ENCODE data around the gene MUC15.

DNA sequence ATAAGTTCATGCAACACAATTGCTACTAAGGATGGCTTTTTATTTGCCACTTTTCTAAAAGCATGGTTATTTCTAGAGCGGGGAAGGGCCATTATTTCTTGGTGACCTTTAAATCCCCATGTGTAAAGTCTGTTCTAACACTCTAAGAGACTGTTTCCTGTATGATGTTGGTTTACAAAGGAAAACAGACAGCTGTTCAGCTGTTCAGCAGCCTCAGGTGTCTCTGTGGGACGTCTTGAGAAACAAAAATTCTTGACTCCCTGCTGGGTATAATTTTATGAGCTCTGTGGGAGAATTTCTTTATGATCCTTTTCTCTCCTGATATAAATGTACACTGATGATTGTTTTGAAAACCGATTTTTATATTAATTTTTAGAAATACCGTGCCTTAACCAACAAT lies 13.9 kb downstream of the MUC15 start:
- TF ChIP-seq ZFP30 (CRISPR knock-in tag; IDR thresholded peaks at IDR 0.05) (no peak), ARNTL (CRISPR knock-in tag; IDR thresholded peaks at IDR 0.05; ENCODE audit: borderline replicate concordance, low read depth) (no peak), TOX (CRISPR knock-in tag; IDR thresholded peaks at IDR 0.05; ENCODE audit: borderline replicate concordance) (no peak), ZC3H10 (CRISPR knock-in tag; IDR thresholded peaks at IDR 0.05) (no peak)
- TF ChIP-seq, protein P1, sequence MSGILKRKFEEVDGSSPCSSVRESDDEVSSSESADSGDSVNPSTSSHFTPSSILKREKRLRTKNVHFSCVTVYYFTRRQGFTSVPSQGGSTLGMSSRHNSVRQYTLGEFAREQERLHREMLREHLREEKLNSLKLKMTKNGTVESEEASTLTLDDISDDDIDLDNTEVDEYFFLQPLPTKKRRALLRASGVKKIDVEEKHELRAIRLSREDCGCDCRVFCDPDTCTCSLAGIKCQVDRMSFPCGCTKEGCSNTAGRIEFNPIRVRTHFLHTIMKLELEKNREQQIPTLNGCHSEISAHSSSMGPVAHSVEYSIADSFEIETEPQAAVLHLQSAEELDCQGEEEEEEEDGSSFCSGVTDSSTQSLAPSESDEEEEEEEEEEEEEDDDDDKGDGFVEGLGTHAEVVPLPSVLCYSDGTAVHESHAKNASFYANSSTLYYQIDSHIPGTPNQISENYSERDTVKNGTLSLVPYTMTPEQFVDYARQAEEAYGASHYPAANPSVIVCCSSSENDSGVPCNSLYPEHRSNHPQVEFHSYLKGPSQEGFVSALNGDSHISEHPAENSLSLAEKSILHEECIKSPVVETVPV (CRISPR knock-in tag; IDR thresholded peaks at IDR 0.05): no peak
- TF ChIP-seq, protein P2, sequence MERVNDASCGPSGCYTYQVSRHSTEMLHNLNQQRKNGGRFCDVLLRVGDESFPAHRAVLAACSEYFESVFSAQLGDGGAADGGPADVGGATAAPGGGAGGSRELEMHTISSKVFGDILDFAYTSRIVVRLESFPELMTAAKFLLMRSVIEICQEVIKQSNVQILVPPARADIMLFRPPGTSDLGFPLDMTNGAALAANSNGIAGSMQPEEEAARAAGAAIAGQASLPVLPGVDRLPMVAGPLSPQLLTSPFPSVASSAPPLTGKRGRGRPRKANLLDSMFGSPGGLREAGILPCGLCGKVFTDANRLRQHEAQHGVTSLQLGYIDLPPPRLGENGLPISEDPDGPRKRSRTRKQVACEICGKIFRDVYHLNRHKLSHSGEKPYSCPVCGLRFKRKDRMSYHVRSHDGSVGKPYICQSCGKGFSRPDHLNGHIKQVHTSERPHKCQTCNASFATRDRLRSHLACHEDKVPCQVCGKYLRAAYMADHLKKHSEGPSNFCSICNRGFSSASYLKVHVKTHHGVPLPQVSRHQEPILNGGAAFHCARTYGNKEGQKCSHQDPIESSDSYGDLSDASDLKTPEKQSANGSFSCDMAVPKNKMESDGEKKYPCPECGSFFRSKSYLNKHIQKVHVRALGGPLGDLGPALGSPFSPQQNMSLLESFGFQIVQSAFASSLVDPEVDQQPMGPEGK (CRISPR knock-in tag; IDR thresholded peaks at IDR 0.05; ENCODE audit: borderline replicate concordance): no peak

All from SK-N-SH treated with all-trans-retinoic acid at 6 μM for 48 hours (cell line).